NCI-H446 treated with DMSO at 0.1 percent for 48 hours (cell line): ENCODE measurements around the gene TANC1.
"Not testable (repeated sequence)": the region's sequence is repeated elsewhere in the genome, so short reads cannot be mapped to it uniquely, and the experiment has no call there.

Experiments
- DNase-seq: peaks from one replicate; lab custom pipeline; 2025; lab: John Stamatoyannopoulos, UW

The TANC1 gene

GRCh38 chr2:159029936-159030335 lies 61.5 kb downstream of the TANC1 start:
- no peak for DNase-seq

- no peak for DNase-seq
These were observed 62.4 kb downstream of the TANC1 start for GRCh38 chr2:159030674-159031380.

GRCh38 chr2:159032146-159032545 lies 63.7 kb downstream of the TANC1 start:
- DNase-seq: no peak

GRCh38 chr2:159032580-159032979 lies 64.1 kb downstream of the TANC1 start:
- no peak for DNase-seq

- no peak for DNase-seq
These were observed 66.3 kb downstream of the TANC1 start for GRCh38 chr2:159034713-159035112.

GRCh38 chr2:159035790-159036411 lies 67.5 kb downstream of the TANC1 start:
- no peak for DNase-seq

GRCh38 chr2:159036461-159036860 lies 68.0 kb downstream of the TANC1 start:
- not testable (repeated sequence) for DNase-seq

- DNase-seq: not testable (repeated sequence)
These were observed 72.9 kb downstream of the TANC1 start for GRCh38 chr2:159041328-159041727.

GRCh38 chr2:159042115-159042850 lies 73.8 kb downstream of the TANC1 start:
- peak; percentile 21 for DNase-seq

GRCh38 chr2:159043710-159044109 lies 75.3 kb downstream of the TANC1 start:
- DNase-seq: no peak

GRCh38 chr2:159044804-159045286 lies 76.4 kb downstream of the TANC1 start:
- peak; percentile 33 for DNase-seq

GRCh38 chr2:159045545-159046454 lies 77.4 kb downstream of the TANC1 start:
- no peak for DNase-seq

GRCh38 chr2:159046966-159047365 lies 78.5 kb downstream of the TANC1 start:
- no peak for DNase-seq

- DNase-seq: no peak
These were observed 82.0 kb downstream of the TANC1 start for GRCh38 chr2:159050426-159050825.

- no peak for DNase-seq
These were observed 82.7 kb downstream of the TANC1 start for GRCh38 chr2:159051133-159051532.

GRCh38 chr2:159051661-159052060 lies 83.2 kb downstream of the TANC1 start:
- DNase-seq: no peak

GRCh38 chr2:159052157-159052601 lies 83.7 kb downstream of the TANC1 start:
- no peak for DNase-seq

GRCh38 chr2:159053161-159054031 lies 85.0 kb downstream of the TANC1 start:
- no peak for DNase-seq

GRCh38 chr2:159054032-159054334 lies 85.5 kb downstream of the TANC1 start:
- DNase-seq: no peak

GRCh38 chr2:159054985-159055384 lies 86.5 kb downstream of the TANC1 start:
- no peak for DNase-seq

- no peak for DNase-seq
These were observed 92.1 kb downstream of the TANC1 start for GRCh38 chr2:159060518-159060917.
